HL-60 (cell line): ENCODE data around the gene TBC1D7.

ENCODE experiments used
- GABPA ChIP-seq: IDR thresholded peaks from 2 replicates; pipeline ENCODE4 v1.6.1; 2012; ENCODE audit warnings: low read depth
- POLR2AphosphoS5 ChIP-seq: IDR thresholded peaks from 2 replicates; pipeline ENCODE4 v1.6.1; 2012; ENCODE audit warnings: low read depth
- TF ChIP-seq, protein P1 (sequence below): IDR thresholded peaks from one replicate; pipeline ENCODE4 v1.5.1; 2011; ENCODE audit warnings: low read length, control low read depth, inconsistent platforms; ENCODE audit not compliant: insufficient read depth
- TF ChIP-seq, protein P2 (sequence below): IDR thresholded peaks from 2 replicates; pipeline ENCODE4 v1.6.1; 2012; ENCODE audit warnings: low read depth; ENCODE audit not compliant: insufficient replicate concordance

GRCh38 chr6:13296536-13296997 is 31.8 kb downstream of the TBC1D7 start:
- TF ChIP-seq, protein P1, sequence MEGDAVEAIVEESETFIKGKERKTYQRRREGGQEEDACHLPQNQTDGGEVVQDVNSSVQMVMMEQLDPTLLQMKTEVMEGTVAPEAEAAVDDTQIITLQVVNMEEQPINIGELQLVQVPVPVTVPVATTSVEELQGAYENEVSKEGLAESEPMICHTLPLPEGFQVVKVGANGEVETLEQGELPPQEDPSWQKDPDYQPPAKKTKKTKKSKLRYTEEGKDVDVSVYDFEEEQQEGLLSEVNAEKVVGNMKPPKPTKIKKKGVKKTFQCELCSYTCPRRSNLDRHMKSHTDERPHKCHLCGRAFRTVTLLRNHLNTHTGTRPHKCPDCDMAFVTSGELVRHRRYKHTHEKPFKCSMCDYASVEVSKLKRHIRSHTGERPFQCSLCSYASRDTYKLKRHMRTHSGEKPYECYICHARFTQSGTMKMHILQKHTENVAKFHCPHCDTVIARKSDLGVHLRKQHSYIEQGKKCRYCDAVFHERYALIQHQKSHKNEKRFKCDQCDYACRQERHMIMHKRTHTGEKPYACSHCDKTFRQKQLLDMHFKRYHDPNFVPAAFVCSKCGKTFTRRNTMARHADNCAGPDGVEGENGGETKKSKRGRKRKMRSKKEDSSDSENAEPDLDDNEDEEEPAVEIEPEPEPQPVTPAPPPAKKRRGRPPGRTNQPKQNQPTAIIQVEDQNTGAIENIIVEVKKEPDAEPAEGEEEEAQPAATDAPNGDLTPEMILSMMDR: no peak
- TF ChIP-seq POLR2AphosphoS5: no peak
- TF ChIP-seq, protein P2, sequence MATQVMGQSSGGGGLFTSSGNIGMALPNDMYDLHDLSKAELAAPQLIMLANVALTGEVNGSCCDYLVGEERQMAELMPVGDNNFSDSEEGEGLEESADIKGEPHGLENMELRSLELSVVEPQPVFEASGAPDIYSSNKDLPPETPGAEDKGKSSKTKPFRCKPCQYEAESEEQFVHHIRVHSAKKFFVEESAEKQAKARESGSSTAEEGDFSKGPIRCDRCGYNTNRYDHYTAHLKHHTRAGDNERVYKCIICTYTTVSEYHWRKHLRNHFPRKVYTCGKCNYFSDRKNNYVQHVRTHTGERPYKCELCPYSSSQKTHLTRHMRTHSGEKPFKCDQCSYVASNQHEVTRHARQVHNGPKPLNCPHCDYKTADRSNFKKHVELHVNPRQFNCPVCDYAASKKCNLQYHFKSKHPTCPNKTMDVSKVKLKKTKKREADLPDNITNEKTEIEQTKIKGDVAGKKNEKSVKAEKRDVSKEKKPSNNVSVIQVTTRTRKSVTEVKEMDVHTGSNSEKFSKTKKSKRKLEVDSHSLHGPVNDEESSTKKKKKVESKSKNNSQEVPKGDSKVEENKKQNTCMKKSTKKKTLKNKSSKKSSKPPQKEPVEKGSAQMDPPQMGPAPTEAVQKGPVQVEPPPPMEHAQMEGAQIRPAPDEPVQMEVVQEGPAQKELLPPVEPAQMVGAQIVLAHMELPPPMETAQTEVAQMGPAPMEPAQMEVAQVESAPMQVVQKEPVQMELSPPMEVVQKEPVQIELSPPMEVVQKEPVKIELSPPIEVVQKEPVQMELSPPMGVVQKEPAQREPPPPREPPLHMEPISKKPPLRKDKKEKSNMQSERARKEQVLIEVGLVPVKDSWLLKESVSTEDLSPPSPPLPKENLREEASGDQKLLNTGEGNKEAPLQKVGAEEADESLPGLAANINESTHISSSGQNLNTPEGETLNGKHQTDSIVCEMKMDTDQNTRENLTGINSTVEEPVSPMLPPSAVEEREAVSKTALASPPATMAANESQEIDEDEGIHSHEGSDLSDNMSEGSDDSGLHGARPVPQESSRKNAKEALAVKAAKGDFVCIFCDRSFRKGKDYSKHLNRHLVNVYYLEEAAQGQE: no peak
- TF ChIP-seq GABPA: no peak
